Natural killer cell treated with Interleukin-12 subunit alpha and Interleukin-12 subunit beta and Interleukin-15 and Interleukin-18, amount 100 ng/mL, for 72 hours (primary cell): ENCODE results near the gene MIEN1. TPM values are rescaled to one million over a fixed set of nuclear protein-coding genes. Genes with fewer than 3 reads are reported as not detected.

Source experiments
- total RNA-seq, 2 donors: library from RNA; stranded (reverse); gene quantifications; one replicate each; pipeline ENCODE4 v1.2.3, GENCODE V29; 2022

Gene MIEN1
- total RNA-seq, 2 donors from 2014 or later: 56.3 to 64.6 TPM

Other genes with a start within 250 kb of the MIEN1 start
- gene NEUROD2, start 122.6 kb downstream of the MIEN1 start, total RNA-seq: not detected
- gene PPP1R1B, start 103.6 kb downstream of the MIEN1 start, total RNA-seq: not detected
- 100 to 1,000 TPM in 1 of 2 donors, 10 to 100 TPM in 1; 97.9 to 139 TPM for gene STARD3, start 93.4 kb downstream of the MIEN1 start, total RNA-seq
- 1 to 10 TPM; 2.1 to 2.5 TPM for gene TCAP, start 65.2 kb downstream of the MIEN1 start, total RNA-seq
- not detected for gene PNMT, start 62.1 kb downstream of the MIEN1 start, total RNA-seq
- gene PGAP3, start 42.5 kb downstream of the MIEN1 start, total RNA-seq: 10 to 100 TPM in 1 of 2 donors, 1 to 10 TPM in 1; 8.8 to 13.7 TPM
- gene ERBB2, start 30.5 kb downstream of the MIEN1 start, total RNA-seq: 1 to 10 TPM; 3.8 to 9.5 TPM
- gene GRB7, start 7.4 kb upstream of the MIEN1 start, total RNA-seq: under 1 TPM in 1 of 2 donors, not detected in 1; 0.36 TPM
- gene IKZF3, start 133.8 kb upstream of the MIEN1 start, total RNA-seq: 10 to 100 TPM; 65.5 to 80.9 TPM
- gene ZPBP2, start 137.7 kb upstream of the MIEN1 start, total RNA-seq: not detected
- gene GSDMB, start 188.1 kb upstream of the MIEN1 start, total RNA-seq: 10 to 100 TPM; 39.0 to 54.1 TPM
- 100 to 1,000 TPM in 1 of 2 donors, 10 to 100 TPM in 1; 94.2 to 124 TPM for gene ORMDL3, start 197.1 kb upstream of the MIEN1 start, total RNA-seq
- gene LRRC3C, start 197.2 kb upstream of the MIEN1 start, total RNA-seq: not detected
- gene GSDMA, start 232.5 kb upstream of the MIEN1 start, total RNA-seq: 1 to 10 TPM in 1 of 2 donors, under 1 TPM in 1; 0.24 to 1.1 TPM